Vagina (tissue), 2 donors: Measurements from ENCODE around the gene PGP.

Source experiments
- CTCF ChIP-seq, 3 experiments: fragments of 450-650 bp in 2 of 3; fragments of 200-600 bp in 1 of 3; sonication (generic) in 1 of 3; IDR thresholded peaks; one replicate each; pipeline ENCODE4 v1.5.1; 2017 to 2019; ENCODE audit warnings: antibody characterized with exemption in 3 of 3, mild to moderate bottlenecking in 2 of 3, moderate library complexity in 2 of 3
- POLR2A ChIP-seq, 2 donors: fragments of 450-650 bp; IDR thresholded peaks; one replicate each; pipeline ENCODE4 v1.6.1; 2017; ENCODE audit warnings: antibody characterized with exemption in 2 of 2, mild to moderate bottlenecking in 2 of 2, moderate library complexity in 2 of 2
- POLR2AphosphoS5 ChIP-seq, 2 donors: sonication (generic); formaldehyde crosslinking; IDR thresholded peaks; one replicate each; pipeline ENCODE4 v1.9.0; 2017; ENCODE audit warnings: antibody characterized with exemption in 2 of 2, mild to moderate bottlenecking in 2 of 2, low read depth in 1 of 2; ENCODE audit not compliant: insufficient read depth in 1 of 2

DNA sequence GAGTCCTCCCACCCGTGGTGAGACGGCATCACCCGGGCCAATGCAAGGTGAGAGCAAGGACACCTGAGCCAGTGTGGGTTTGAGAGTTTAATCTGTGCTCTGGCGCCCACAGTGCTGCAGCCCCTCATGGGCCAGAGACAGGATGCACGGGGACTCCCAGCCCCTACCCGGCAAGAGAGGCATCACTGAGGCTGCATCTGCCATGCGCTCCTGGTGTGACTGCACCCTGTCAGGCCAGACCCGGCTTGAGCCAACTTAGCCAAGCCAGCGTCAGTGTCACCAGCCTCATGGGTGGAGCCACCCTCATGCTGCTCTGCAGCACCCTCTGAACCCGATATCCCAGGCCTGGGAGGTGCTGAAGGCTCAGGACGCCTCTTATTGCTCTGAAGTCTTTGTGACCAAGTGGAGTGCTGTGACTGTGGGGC lies 2.7 kb downstream of the PGP start:
- no peak for TF ChIP-seq CTCF (IDR thresholded peaks at IDR 0.05)
- no peak for TF ChIP-seq POLR2AphosphoS5 (IDR thresholded peaks at IDR 0.05; ENCODE audit: insufficient read depth in 1 of 2, low read depth in 1 of 2)
- TF ChIP-seq POLR2A (IDR thresholded peaks at IDR 0.05) = no peak
